Liver (tissue), 2 donors: ENCODE measurements around the gene TGFBI.

ENCODE experiments used
- CTCF ChIP-seq: fragments of 150-350 bp; IDR thresholded peaks from 2 replicates; pipeline ENCODE4 v1.5.1; 2017; ENCODE audit warnings: improper control_type of control experiment, low read depth, low read length; ENCODE audit not compliant: missing input control
- TF ChIP-seq, protein P1 (sequence below): IDR thresholded peaks from 2 replicates; pipeline ENCODE4 v1.6.1; 2016; ENCODE audit warnings: antibody characterized with exemption
- donor health status: healthy.

- TF ChIP-seq, protein P1, sequence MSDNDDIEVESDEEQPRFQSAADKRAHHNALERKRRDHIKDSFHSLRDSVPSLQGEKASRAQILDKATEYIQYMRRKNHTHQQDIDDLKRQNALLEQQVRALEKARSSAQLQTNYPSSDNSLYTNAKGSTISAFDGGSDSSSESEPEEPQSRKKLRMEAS = no peak
- no peak for TF ChIP-seq CTCF
Measured at GRCh38 chr5:136033848-136034247, 5.1 kb downstream of the TGFBI start.
